Non-pigmented ciliary epithelial cell (primary cell): ENCODE results near the gene CPA3.

Experiments
- DNase-seq: peaks from one replicate; pipeline ENCODE4 v3.0.0-alpha.2; 2010; ENCODE audit warnings: low read depth

CPA3 gene, protein sequence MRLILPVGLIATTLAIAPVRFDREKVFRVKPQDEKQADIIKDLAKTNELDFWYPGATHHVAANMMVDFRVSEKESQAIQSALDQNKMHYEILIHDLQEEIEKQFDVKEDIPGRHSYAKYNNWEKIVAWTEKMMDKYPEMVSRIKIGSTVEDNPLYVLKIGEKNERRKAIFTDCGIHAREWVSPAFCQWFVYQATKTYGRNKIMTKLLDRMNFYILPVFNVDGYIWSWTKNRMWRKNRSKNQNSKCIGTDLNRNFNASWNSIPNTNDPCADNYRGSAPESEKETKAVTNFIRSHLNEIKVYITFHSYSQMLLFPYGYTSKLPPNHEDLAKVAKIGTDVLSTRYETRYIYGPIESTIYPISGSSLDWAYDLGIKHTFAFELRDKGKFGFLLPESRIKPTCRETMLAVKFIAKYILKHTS

DNA sequence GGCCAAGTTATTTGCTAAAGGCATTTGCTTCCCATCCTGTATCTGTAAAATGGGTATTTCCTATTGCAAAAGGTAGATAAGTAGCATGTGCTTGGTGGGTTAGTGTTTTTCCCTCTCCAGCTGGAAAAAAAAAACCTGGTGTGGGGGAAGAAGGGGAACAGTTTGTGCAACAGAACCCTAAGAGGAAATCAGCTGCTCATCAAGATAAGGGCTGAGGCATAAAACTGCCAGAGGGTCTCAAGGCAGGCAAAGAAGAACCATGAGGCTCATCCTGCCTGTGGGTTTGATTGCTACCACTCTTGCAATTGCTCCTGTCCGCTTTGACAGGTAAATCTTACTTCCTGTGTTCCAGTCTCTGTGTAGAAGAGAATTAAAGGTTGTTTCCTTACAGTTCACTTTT lies at the start of gene CPA3:
CPA3 (plus strand) TSS at position 248 of the 400 bp plus-strand sequence; CDS start at position 260, 12 bp downstream.
- no peak for DNase-seq

DNA sequence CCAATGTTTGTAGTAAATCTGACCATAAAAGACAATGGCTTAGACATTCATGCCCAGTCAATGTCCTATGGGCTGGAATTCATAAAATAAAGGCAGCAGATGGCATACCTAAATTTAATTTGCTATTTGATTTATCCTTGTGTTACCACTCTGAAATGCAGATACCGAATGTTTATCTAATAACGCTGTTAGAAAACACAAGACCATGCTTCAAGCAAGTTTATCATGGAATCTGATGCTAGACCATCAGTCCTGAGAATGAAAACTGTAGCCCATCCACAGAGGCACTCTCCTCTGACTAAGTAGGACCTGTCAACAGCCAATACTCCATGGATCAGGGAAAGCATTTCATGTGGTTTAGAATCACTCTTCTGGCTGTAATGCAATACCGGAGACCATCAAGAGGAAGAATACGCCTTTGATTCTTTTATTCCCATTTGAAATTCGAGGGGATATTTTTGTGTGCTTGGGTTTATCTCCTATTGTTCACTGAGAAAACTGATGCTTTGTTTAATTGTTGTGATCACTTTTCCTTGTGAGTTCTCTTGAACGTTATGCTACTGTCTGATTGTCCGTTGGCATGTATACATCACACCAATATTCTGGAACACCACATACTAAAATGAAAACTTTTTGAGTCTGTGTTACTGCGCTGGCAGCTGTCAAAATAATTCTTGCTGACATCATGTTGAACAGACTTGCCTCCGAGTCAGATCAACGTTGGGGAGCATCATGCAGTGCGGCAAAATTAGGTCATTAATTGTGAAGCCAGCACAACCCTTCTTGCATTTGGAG lies 49.6 kb upstream of the CPA3 start:
- DNase-seq: no peak

DNA sequence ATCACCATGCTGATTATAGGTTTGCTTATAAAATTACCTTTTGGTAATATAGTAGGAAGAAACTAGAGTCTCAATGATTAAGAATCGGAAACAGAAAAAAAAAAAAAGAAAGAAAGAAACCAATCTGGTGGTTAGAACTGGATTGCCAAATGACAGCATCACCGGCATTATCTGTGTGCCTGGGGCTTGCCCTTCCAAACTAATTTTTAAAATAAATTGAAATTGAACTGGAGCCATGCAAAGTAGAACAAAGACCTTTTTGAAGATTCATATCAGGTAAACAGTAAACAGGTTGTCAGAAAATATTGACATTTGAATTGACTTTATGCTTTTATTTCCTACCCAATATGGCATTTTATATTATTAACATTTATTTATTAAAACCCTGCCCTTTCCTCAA lies 48.7 kb upstream of the CPA3 start:
- DNase-seq: no peak

DNA sequence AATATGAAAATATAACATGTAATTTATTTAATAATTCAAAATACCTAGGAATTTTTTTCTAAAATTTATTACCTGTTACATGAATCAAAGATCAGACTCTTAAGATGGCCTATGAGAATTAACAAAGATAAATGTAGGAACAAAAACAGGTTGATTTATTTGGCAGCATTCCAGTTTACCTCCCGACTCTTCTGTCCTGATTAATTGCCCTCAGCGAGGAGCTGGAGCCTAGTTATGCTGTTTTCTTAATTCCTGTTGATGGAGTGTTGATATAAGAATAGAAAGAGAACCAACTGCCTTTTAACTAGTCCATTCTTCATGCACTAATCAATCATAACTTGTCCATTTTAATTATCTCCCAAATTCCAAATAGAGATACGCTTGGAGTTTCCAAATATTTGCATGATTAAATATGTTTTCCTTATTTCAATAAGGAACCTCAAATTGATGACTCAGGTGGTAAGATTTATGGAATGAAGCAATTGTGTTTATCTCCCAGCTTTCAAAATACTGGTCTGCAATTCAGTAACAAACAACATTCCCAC lies 48.0 kb upstream of the CPA3 start:
- no peak for DNase-seq

DNA sequence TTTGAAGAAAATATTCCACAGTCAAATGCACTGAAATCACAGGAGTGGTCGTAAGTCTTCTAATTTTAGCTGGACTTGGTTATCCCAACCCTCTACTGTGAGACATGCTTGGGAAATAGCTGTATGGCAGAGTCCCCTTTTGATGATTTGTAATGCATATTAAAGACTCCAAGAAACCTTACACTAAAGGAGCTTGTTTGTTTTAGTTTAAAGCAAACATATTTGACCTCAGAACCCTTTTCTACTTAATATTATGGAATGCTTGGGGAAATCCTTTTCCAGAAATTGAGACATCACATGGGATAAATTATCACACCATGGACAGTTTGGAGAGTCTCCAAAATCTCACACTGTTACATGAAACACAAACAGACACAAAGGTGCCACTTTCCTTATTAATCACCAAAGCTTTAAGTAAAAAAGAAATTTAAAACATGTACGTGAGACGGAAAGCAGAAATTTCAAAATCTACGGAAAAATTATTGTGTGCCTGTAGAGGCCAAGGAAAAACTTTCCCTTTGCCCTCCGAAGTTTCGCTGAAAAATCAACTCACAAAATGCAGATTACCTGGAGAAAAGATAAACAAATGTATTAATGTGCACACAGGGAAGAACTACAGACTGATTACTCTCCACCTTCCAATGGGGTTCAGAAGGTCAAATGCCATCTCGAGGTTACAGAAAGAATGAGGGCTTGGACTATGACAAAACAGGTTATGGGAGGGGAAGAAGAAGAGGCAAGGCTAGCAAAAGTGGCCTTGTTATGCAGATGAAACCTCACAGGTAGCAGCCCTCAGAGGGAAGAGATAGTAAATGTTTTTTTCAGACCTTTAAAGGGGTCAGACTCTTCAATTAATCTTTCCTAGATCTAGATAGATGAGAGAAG lies 44.5 kb upstream of the CPA3 start:
- DNase-seq: no peak

DNA sequence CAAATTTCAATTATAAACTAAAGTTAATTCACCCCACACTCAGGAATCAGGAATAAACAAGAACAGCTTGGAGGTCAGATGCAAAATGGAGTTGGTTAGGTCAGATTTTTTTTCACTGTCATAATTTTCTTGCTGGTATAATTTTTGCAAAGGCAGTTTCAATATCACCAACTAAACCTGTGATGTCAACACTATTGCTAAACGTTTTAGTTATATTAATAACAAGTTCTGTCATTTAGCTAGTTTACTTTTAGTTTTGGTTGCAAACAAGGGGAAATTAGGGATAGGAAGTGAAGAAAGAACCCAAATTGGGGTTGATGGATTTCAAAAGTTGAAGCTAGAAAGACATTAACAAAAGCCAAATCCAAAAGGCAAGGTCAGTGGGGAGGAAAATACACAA lies 42.1 kb upstream of the CPA3 start:
- DNase-seq: no peak

DNA sequence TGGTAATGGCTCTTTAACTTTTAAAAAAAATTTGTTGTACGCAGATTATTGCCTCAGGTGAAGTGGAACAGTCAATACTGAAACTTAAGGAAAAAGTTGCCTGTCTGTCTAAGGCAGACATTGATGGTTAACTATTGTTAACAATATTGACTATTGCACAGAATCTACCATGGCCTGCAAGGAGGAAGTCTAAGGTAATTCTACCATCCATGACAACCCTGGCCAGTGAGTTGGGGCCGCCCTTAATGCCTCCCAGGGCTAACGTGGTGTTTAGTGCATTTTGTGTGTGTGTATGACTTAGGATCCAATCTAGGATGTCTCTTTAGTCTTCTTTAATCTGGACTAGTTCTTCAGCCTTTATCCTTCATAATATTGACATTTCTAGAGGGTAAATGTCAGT lies 39.6 kb upstream of the CPA3 start:
- DNase-seq: no peak

DNA sequence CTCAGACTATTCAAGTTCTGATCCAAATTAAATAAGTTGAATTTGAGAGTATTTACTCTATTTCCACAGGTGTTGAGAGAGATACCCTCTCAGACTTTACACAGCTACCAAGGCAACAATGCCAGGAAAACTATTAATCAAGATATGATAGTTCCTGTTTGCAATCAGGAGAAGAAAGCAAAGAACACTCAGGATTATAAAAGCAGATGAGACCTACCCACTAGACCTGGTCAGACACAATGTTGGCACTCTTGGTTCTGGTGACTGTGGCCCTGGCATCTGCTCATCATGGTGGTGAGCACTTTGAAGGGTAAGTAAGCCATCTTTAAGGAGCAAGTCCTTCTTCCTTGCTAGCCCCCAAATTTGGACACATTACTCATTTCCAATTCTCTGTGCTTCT lies 37.5 kb upstream of the CPA3 start, which contains the start of gene CPB1:
CPB1 (plus strand) TSS at position 227 of the 400 bp plus-strand sequence; CDS start at position 240, 13 bp downstream.
- no peak for DNase-seq

DNA sequence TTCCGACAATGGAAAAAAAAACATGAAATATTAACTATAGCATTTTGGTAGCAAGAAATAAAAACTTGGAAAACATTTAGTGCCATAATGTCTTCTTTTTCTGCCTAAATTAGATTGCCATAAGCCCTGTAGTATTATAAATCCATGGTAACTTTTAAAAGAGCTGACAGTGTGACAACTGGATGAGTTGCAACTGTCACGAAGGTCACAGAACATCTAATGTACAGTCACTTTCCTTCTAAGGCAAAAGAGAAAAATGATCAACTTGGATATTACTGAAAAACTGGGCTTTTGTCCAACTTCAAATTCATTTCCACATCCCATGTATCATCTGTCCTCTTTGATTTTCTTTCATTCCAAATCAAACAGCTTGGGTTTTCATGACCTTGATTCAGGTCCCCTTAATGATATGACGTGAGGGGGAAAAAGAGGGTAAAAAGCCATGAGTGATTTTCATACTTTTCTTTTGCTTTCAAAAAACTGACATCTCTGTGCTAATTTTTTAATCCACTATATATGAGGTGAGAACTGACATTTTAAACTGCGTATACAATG lies 36.9 kb upstream of the CPA3 start:
- no peak for DNase-seq

DNA sequence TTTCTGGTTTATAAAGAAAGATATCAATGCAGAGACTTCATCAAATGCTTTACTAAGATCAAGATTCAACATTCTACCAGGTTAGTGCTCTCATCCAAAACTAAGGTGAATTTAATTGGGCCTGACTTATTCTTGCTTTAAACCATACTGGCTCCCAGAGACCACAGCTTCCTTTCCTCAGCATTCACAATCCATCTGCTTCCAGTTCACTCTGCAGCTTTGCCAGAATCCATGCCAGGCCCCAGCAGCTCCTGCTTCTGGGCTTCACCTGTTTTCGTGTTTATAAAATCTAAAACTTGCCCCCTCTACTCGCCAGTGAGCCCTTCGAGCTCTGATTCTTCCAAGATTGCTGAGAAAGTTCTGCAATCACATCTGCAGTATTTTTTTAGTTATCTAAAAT lies 35.2 kb upstream of the CPA3 start:
- no peak for DNase-seq

DNA sequence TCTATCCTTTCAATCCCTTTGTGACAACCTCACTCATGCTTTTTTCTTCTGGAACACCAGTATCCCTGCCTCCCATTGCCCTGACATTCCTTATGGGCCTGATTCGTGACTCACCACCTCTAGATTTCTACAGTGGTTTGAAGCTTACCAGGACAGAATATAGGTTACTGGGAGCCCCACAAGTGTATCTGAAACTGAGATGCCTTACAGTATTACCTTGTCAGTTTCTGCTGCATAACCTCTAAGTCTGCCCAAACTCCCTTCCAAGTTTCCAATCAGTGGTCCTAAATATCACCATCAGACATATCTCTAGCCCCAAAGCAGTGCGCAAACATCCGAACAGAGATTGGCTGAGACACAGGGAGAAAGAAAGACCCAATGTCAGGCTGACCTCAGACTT lies 31.9 kb upstream of the CPA3 start:
- DNase-seq: no peak

DNA sequence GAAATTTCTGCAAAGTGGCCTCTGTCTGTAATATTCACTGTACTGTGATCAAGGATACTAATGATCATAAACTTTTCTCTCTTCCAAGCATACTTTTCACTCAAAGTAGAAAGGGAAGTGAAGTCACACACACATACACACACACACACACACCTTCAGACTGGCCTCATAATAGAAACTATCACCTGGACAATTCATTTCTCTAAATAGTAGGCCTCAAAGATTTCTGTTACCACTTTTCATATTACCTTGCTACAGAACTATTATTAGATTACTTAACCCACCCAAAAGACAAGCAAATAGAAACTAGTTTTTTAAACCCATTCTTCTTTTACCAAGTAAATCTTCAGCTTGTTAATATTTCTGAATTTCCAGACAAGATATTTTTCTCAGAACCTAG lies 25.3 kb upstream of the CPA3 start:
- no peak for DNase-seq

DNA sequence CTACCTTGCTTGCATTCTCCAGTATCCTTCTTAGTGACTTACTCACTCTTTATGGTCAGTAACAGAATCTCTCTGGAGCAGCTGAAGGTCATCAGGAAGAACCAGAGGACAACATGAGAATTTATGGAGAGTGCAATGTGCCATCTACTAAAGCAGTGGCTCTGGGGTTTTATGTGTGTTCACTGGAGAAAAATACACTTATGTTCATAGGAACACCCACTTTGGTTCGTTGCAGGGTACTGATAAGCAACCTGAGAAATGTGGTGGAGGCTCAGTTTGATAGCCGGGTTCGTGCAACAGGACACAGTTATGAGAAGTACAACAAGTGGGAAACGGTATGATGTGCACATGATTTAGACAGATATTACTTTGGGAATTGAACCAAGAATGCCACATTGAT lies 24.6 kb upstream of the CPA3 start:
- no peak for DNase-seq

DNA sequence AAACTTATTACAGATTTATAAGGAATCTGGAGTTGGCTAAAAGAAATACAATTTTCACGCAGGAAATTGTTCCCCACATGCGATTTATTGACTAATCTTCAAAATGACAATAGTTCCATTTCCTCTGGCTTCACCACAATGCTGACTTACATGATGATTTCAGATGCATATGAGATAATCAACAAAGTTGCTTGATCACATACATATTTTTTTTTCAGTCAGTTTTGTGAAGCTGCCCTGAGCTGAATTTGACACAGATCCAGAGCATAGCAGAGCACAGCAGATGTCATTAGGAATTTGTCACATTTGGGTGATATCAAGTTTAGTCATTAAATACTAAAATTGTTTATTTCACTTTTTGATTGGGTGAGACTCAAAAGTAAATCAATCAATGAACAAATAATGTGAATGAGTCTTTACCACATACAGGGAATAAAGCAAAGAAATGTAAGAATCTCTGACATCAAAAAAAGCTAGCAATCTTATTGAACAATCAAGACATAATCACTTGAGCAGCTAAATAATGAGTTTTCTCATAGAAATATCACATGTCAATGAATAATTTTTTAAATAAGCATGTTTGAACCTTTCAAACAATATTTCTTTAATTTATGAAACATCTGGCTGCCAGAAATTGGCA lies 19.2 kb upstream of the CPA3 start:
- no peak for DNase-seq

DNA sequence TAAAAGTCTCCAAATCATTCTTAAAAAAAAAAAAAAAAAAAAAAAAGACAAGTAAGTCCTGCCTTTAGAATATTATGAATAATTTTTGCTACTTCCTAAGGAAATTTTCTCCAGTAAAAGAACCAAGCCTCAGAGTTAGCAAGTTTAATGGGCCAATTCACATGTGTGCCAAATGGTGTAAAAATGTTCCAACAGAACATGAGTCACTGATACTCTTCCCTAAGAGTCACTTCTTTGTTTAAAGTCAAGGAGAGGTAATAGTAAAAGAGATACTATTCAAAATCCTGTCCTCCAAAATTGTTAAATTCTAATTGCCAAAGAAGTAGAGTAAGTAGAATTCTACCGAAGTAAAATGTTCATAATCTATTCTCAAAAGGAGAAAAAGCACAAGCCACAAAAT lies 17.7 kb upstream of the CPA3 start:
- DNase-seq: no peak

DNA sequence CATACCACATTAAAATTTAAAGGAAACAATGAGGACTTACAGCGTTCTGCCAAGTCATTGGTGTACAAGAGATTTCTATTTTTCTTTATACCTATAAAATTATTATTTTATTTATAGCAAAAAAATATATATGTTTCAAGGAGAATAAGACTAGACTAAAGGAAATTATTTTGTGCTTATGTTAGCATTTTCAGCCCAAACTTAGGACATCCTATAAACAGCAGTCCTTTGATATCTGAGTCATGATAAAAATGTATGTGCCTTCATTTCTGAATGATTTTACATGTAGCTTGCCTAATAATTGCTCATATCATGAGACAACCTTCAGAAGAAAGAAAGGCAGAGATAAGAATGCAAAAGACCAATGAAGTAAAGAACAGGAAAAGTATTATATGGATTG lies 16.7 kb upstream of the CPA3 start:
- no peak for DNase-seq

DNA sequence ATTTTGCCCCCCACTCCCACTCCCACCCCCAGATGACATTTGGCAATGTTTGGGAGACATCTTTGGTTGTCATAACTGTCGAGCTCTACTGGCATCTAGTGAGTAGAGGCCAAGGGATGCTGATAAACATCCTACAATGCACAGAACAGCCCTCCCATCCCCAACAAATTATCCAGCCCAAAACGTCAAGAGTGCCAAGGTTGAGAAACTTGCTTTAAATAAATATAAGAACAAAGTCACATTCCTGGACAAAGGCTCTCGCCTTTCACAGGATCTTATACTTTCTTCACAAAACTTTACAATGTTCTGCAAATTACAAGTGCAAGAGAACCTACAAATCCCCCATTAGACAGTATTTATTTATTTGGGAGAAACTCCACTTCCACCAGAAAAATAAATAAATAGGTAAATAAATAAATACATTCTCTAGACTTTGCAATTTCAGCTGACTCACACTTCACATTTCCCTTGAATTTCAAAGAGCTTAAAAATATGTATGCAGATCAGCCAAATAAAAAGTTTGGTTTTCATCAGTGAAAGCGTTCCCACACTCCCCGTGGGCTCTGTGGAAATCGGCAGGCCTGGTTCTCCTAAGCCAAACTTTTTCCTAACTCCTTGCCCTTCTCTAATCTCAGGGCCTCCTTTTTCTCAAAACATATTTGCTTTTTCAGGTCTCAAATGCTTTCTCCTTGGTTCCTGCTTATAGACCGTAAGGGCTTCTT lies 12.7 kb upstream of the CPA3 start:
- no peak for DNase-seq

DNA sequence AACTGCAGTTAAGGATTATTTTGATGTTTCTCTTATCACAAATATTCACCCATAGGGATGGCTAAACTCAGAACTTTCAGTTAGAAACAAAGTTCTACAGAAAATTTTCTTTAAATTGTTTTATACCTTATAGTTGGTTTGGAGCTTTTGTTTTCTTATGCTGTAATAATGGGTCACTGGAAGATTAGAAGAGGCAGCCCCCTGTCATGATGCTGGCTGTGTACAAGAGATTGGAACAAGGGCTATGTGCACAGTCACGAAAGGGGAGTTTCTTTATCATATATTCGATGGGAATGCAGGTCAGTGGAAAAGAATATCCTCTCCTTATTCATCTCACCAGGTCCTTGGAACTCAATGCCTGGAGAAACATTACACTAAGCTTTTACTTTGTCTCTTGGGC lies 12.0 kb upstream of the CPA3 start:
- no peak for DNase-seq

DNA sequence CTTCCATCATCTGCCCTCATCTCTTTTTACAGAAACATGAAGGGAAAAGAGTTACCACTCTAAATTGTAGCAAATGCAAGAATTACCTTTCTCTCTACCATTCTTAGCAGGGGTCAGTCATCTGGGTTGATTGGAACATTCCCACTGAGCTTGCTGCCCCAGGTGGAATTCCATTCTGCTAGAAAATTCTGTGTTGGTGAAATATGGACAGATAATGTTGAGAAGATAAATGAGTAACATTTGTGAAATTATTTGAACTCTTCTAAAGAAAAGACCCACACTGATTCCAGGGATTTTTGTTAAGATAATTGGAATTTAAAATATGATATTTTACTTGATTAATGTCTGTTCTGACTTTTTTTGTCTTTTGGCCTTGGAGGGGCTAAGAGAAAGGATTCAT lies 11.0 kb upstream of the CPA3 start:
- DNase-seq: no peak

DNA sequence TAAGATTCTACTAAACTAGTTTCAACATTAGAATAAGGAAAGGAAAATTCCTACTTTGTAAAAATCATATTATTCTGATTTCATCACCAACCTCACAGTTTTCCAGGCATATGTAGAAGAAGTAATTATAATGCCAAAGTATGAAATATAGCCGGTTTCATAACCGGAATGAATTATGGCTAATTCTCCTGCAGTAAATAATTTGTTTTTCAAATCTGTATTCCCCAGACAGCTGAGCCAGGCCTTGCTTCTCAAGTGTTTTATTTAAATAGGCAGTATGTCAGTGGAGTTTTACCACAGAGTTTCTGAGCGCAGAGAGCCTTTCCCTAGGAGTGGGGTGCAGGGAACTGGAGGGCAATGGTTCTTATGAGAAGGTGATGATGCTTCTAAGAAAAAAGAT lies 8.7 kb upstream of the CPA3 start:
- no peak for DNase-seq

DNA sequence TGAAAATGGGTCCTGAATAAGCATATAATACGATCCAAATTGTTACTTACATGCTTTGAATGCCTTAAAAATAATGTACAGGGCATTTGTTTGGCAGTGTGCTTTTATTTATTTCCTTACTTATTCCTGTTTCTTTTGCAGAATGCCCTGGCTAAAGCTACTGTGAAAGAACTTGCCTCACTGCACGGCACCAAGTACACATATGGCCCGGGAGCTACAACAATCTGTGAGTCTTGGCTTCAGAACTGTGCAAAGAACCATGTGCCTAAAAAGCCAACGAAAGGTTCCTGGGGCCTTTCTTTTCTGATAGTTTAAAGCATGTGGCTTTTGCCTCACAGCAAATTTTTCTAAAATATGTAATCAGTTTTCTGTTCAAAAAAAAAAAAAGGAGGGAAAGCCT lies 7.8 kb upstream of the CPA3 start:
- no peak for DNase-seq
